Spinal cord (tissue), 10 donors: ENCODE measurements around the gene SLC27A6. TPM values are rescaled to one million over a fixed set of nuclear protein-coding genes. Genes with fewer than 3 reads are reported as not detected.
"Not testable (repeated sequence)": the region's sequence is repeated elsewhere in the genome, so short reads cannot be mapped to it uniquely, and the experiment has no call there.

ENCODE experiments used
- DNase-seq, 6 donors: peaks; one replicate each; pipeline versions ENCODE4 v3.0.0 to v3.0.0-alpha.2; 2013 to 2015; ENCODE audit warnings: low spot score in 6 of 6, low read depth in 4 of 6
- H3K27ac ChIP-seq: one replicate; pipeline ENCODE4 v1.5.1; 2013; ENCODE audit warnings: low read depth, low read length, control low read depth
- H3K27me3 ChIP-seq: one replicate; pipeline ENCODE4 v1.6.1; 2013; ENCODE audit warnings: low read length; ENCODE audit not compliant: control insufficient read depth, insufficient read depth
- H3K36me3 ChIP-seq: one replicate; pipeline ENCODE4 v1.6.1; 2013; ENCODE audit warnings: low read length; ENCODE audit not compliant: control insufficient read depth, insufficient read depth
- H3K4me1 ChIP-seq: one replicate; pipeline ENCODE4 v1.6.1; 2013; ENCODE audit warnings: low read length; ENCODE audit not compliant: control insufficient read depth, insufficient read depth
- H3K4me3 ChIP-seq: one replicate; pipeline ENCODE4 v1.5.1; 2013; ENCODE audit warnings: low read depth, low read length, control low read depth
- H3K9me3 ChIP-seq: one replicate; pipeline ENCODE4 v1.6.1; 2013; ENCODE audit warnings: low read length; ENCODE audit not compliant: control insufficient read depth, insufficient read depth
- WGBS: methylation state at CpG from one replicate; pipeline ENCODE4 v1.1.5; 2013; ENCODE audit warnings: missing lambda C conversion rate; ENCODE audit not compliant: insufficient coverage; 5-methylcytosine and 5-hydroxymethylcytosine counted together
- polyA plus RNA-seq, 2 donors: library from polyadenylated mRNA; unstranded; fragments of 120-200 nt; gene quantifications; one replicate each; pipeline ENCODE4 v1.2.1, GENCODE V29; 2013; ENCODE audit not compliant: insufficient read length in 2 of 2
- total RNA-seq, 2 donors: library from RNA; depleted of rRNA in 1 of 2; stranded (reverse); fragments of 120-200 nt in 1 of 2; fragments of >200 nt in 1 of 2; gene quantifications; one replicate each; pipeline versions ENCODE4 v1.2.3 to v1.2.4, GENCODE V29; 2013 to 2014
- donor health status: healthy.

Gene SLC27A6
- total and polyA plus RNA-seq, 4 donors: 2.0 to 5.6 (median 2.9) TPM

GRCh38 chr5:129022599-129022998, 57.3 kb downstream of the SLC27A6 start:
- DNase-seq: no peak
- Histone ChIP-seq H3K9me3 (no peaks in the 10 kb centered on the region), H3K4me3 (no peak overlapping the region), H3K36me3 (no peaks in the 10 kb centered on the region), H3K27me3 (no peaks in the 10 kb centered on the region), H3K4me1 (no peaks in the 10 kb centered on the region), H3K27ac (no peak overlapping the region)
- no CpG with 5 or more reads among the region's 2 CpGs for WGBS

DNA sequence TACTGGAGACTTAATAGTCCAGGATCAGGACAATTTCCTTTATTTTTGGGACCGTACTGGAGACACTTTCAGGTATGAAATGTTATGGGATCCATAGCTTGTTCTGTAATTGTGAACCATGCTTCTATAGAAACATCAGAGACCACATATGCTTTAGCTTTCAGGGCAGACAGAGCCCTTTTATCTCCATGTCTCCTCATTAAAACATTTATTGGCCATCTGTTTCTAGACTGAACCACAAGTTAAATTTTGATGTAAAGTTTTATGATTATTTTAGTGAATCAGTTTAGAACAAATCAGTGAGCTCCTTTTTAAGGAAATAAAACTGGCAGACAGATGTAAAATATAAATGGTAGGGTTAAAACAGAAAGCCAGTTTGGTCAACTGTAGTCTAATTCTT, 62.0 kb downstream of the SLC27A6 start:
- no peak for DNase-seq
- no peaks in the 10 kb centered on the region for H3K27me3 ChIP-seq
- no peak overlapping the region for H3K4me3 ChIP-seq
- H3K4me1 ChIP-seq: no peaks in the 10 kb centered on the region
- no peaks in the 10 kb centered on the region for H3K36me3 ChIP-seq
- no peaks in the 10 kb centered on the region for H3K9me3 ChIP-seq
- no peak overlapping the region for H3K27ac ChIP-seq
- no CpG with 5 or more reads among the region's 1 CpG for WGBS

DNA sequence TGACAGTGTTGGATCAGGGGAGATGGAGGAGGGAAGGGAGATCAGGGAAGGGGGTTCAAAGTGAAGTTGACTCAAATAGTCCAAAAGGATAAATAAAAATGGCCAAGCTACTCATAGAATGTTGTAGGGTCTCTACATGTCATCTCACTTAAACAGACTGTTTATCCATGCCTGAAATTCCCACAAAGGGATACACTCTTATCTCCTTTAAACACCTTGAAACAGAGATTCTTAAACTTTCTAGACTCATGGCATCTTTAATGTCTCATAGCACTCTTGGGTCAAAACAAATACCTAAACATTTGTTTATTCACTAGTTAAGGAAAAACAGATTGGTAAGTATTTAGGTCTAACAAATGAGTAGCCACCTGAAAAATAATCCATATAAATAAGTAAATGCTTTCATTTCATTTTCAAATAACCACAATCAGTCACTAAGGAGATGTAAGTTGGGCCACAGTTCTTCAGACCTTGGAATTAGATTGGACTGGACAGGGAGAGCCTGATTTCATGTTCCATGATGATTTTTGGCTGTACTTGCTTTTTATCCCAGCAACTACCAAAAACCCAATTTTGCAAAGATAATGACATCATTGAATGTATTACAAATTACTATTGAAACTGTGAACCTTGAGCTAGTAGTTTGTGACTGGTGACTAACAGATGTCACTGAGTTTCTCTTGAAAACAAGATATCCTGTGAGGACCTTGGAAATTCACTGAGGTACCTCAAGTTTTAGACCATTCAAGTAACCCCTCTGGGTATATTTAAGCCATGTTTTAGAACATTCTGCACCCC, 66.8 kb downstream of the SLC27A6 start:
- H3K27ac ChIP-seq: no peak overlapping the region
- no peaks in the 10 kb centered on the region for H3K36me3 ChIP-seq
- H3K4me1 ChIP-seq: no peaks in the 10 kb centered on the region
- no peak for DNase-seq
- H3K27me3 ChIP-seq: no peaks in the 10 kb centered on the region
- peaks cover 2% of the 10 kb centered on the region for H3K9me3 ChIP-seq
- no peak overlapping the region for H3K4me3 ChIP-seq

DNA sequence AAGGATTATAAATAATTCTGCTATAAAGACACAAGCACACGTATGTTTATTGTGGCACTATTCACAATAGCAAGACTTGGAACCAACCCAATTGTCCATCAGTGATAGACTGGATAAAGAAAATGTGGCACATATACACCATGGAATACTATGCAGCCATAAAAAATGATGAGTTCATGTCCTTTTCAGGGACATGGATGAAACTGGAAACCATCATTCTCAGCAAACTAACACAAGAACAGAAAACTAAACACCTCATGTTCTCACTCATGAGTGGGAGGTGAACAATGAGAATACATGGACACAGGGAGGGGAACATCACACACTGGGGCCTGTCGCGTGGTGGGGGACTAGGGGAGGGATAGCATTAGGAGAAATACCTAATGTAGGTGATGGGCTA, 71.0 kb downstream of the SLC27A6 start:
- not testable (repeated sequence) for H3K27ac ChIP-seq, DNase-seq, H3K36me3 ChIP-seq, H3K4me1 ChIP-seq, H3K9me3 ChIP-seq, H3K27me3 ChIP-seq, H3K4me3 ChIP-seq
- whole genome bisulfite sequencing: 90% methylated on average over 2 of the region's 3 CpGs

DNA sequence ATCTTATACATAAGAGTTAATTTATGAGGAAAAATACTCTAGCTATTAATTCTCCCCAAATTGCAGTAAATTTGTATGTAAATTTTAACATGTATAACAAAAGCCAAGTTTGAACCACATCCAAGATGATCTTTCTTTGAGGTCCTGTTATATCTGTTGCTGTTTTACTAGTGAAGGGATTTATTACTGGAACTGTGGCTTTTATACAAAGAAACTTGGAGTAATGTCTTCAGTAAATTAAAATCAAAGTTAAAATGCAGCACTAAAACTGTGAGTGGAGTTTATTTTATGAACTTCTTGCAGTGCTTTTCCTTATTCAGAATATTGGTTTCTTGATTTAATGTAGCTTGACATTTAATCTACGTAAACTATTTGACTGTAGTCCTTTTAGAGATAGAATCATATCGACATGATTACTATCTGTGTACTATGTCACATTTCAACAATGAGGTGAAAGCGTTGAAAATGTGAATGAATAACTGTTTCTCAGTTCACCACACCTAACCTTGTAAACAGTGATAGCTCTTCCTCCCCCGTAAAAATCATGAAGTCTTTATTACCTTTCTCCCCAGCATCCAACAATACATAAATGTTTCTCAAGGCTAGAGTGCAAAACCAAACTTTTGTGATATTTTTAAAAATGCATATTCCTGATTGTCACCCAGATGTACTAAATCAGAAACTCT, 76.1 kb downstream of the SLC27A6 start:
- DNase-seq: no peak
- WGBS: no CpG with 5 or more reads among the region's 4 CpGs
- Histone ChIP-seq H3K36me3 (no peaks in the 10 kb centered on the region), H3K4me1 (no peaks in the 10 kb centered on the region), H3K27ac (no peak overlapping the region), H3K27me3 (no peaks in the 10 kb centered on the region), H3K4me3 (no peak overlapping the region), H3K9me3 (peaks cover 3% of the 10 kb centered on the region)

- no peaks in the 10 kb centered on the region for H3K27me3 ChIP-seq
- H3K4me1 ChIP-seq: no peaks in the 10 kb centered on the region
- no peak for DNase-seq
- no peaks in the 10 kb centered on the region for H3K36me3 ChIP-seq
- peaks cover 3% of the 10 kb centered on the region for H3K9me3 ChIP-seq
- no peak overlapping the region for H3K27ac ChIP-seq
- H3K4me3 ChIP-seq: no peak overlapping the region
- WGBS: 100% methylated on average over 3 of the region's 4 CpGs
These were observed 77.0 kb downstream of the SLC27A6 start for GRCh38 chr5:129042306-129042705.

DNA sequence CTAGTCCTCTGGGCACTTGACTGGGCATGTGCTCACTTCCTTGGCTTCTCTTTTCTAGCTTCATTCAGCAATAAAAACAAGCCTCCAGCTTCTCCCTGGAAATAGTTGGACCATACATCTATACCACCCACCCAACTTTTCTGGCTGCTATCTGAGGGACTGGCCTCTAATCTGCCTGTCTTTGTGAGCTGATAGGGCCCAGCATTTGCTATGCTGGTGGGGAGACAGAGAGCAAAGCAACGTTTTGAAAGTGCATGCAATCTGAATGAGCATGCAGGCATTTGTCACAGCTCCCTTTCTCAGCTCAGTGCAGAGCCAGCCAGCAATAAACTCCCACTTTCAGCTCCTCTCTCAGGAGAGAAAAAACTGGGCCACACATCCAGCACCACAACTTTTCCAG, 78.6 kb downstream of the SLC27A6 start:
- DNase-seq: no peak
- H3K4me1 ChIP-seq: no peaks in the 10 kb centered on the region
- H3K4me3 ChIP-seq: no peak overlapping the region
- H3K9me3 ChIP-seq: peaks cover 3% of the 10 kb centered on the region
- H3K27me3 ChIP-seq: no peaks in the 10 kb centered on the region
- no CpG with 5 or more reads among the region's 1 CpG for WGBS
- H3K36me3 ChIP-seq: no peaks in the 10 kb centered on the region
- H3K27ac ChIP-seq: no peak overlapping the region

DNA sequence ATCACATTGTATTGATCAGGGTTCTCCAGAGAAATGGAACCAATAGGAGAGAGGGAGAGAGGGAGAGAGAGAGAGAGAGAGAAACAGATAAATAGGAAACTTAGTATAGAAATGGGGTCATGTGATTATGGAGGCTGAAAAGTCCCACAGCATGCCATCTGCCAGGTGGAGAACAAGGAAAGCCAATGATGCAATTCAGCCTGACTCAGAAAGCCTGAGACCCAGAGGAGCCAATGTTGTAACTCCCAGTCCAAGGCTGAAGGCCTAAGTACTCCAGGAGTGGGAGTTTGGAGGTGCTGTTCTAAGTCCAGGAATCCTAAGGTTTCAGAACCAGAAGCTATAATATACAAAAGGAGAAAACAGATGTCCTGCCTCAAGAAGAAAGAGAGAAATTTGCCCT, 80.9 kb downstream of the SLC27A6 start:
- Histone ChIP-seq H3K27me3 (no peaks in the 10 kb centered on the region), H3K4me3 (no peak overlapping the region), H3K4me1 (no peaks in the 10 kb centered on the region), H3K27ac (no peak overlapping the region), H3K36me3 (no peaks in the 10 kb centered on the region), H3K9me3 (peaks cover 3% of the 10 kb centered on the region)
- no peak for DNase-seq

GRCh38 chr5:129048509-129048908, 83.2 kb downstream of the SLC27A6 start:
- H3K27me3 ChIP-seq: no peaks in the 10 kb centered on the region
- H3K4me1 ChIP-seq: no peaks in the 10 kb centered on the region
- no peak overlapping the region for H3K27ac ChIP-seq
- no peak overlapping the region for H3K4me3 ChIP-seq
- DNase-seq: no peak
- WGBS: no CpG with 5 or more reads among the region's 2 CpGs
- peaks cover 3% of the 10 kb centered on the region for H3K9me3 ChIP-seq
- H3K36me3 ChIP-seq: no peaks in the 10 kb centered on the region
